K562 (cell line): Measurements from ENCODE around the gene SP4. TPM values are rescaled to one million over a fixed set of nuclear protein-coding genes. Genes with fewer than 3 reads are reported as not detected.

Source experiments
- ARHGAP35 ChIP-seq: fragments of 450-650 bp; IDR thresholded peaks from 2 replicates; pipeline ENCODE4 v1.6.1; 2018; ENCODE audit not compliant: partially characterized antibody
- CBX3 ChIP-seq, 2 experiments: IDR thresholded peaks; 1 replicate in 1 of 2; 2 replicates in 1 of 2; pipeline ENCODE4 v1.6.1; 2012; ENCODE audit warnings: inconsistent platforms in 2 of 2, low read length in 2 of 2, borderline replicate concordance in 1 of 2, control low read depth in 1 of 2
- EP400 ChIP-seq: fragments of 450-650 bp; IDR thresholded peaks from 2 replicates; pipeline ENCODE4 v1.6.1; 2017; ENCODE audit warnings: antibody characterized with exemption, mild to moderate bottlenecking, moderate library complexity
- HMG20A ChIP-seq: fragments of 450-650 bp; formaldehyde crosslinking; conservative IDR thresholded peaks from 2 replicates; pipeline ENCODE4 v1.4.0; 2020; ENCODE audit warnings: mild to moderate bottlenecking, mixed read lengths
- PKNOX1 ChIP-seq: fragments of 450-650 bp; IDR thresholded peaks from 2 replicates; pipeline ENCODE4 v1.6.1; 2016
- SIN3B ChIP-seq: fragments of 450-650 bp; IDR thresholded peaks from 2 replicates; pipeline ENCODE4 v1.6.1; 2017; ENCODE audit warnings: low read depth, mild to moderate bottlenecking, moderate library complexity
- USF1 ChIP-seq: sonication (generic); formaldehyde crosslinking; IDR thresholded peaks from 2 replicates; pipeline ENCODE4 v1.9.0; 2022; ENCODE audit warnings: mild to moderate bottlenecking, missing genetic modification reagents
- ZBTB40 ChIP-seq, 2 experiments: fragments of 450-650 bp in 1 of 2; sonication (generic) in 1 of 2; formaldehyde crosslinking in 1 of 2; IDR thresholded peaks; 2 replicates each; pipeline versions ENCODE4 v1.7.1 to v1.9.0; 2016 to 2022; ENCODE audit warnings: inconsistent platforms in 1 of 2, mild to moderate bottlenecking in 1 of 2, missing genetic modification reagents in 1 of 2
- ZNF407 ChIP-seq: fragments of 450-650 bp; IDR thresholded peaks from 2 replicates; pipeline ENCODE4 v1.6.1; 2016; ENCODE audit warnings: low read depth
- polyA plus RNA-seq, 8 experiments: library from polyadenylated mRNA; depleted of rRNA in 4 of 8; stranded (reverse) in 5 of 8; unstranded in 3 of 8; fragments of >200 nt; fragmentation: Nextera tagmentation in 2 of 8; fragmentation: Illumina TruSeq in 1 of 8; extraction: Ambion mirVana in 2 of 8; extraction: Trizol in 1 of 8; gene quantifications; 2 replicates each; pipeline versions ENCODE4 v1.2.1 to v1.2.3, GENCODE V29; 2011 to 2014; ENCODE audit warnings: inconsistent platforms in 1 of 8, missing spikeins in 1 of 8
- total RNA-seq, 7 experiments: library from RNA; depleted of rRNA in 6 of 7; stranded (reverse); fragments of >200 nt in 6 of 7; fragmentation: Illumina TruSeq in 2 of 7; extraction: Trizol in 2 of 7; gene quantifications; 2 replicates each; pipeline versions ENCODE4 v1.2.1 to v1.2.3, GENCODE V29; 2011 to 2021; ENCODE audit warnings: low replicate concordance in 1 of 7

Gene SP4
- total and polyA plus RNA-seq, 9 of the 15 experiments (the other 6 are each of a cell fraction or from before 2014, with no cell fraction given): 2.4 to 9.4 (median 4.5) TPM

- TF ChIP-seq ZNF407 (no peak), USF1 (CRISPR knock-in tag) (no peak), EP400 (no peak), ARHGAP35 (no peak), ZBTB40 (IDR thresholded peaks at IDR 0.05) (no peak), ZBTB40 (CRISPR knock-in tag; IDR thresholded peaks at IDR 0.05) (no peak), HMG20A (no peak), SIN3B (no peak), PKNOX1 (no peak), CBX3 (IDR thresholded peaks at IDR 0.05; ENCODE audit: borderline replicate concordance in 1 of 2, low read length in 2 of 2) (no peak)
These were observed 69.2 kb downstream of the SP4 start (continued) for GRCh38 chr7:21497072-21497471.
